GM13976 (cell line): ENCODE results near the gene XDH.
A peak's percentile ranks its signal among the peaks of the same experiment; 100 is the strongest.

Experiments
- DNase-seq: peaks from one replicate; pipeline ENCODE4 v3.0.0; 2012; ENCODE audit warnings: low spot score
- in situ Hi-C: fragments of 300-500 bp; cut with MboI; formaldehyde crosslinking; loops from one replicate; pipeline ENCODE4 v1.12.0; 2022; ENCODE audit warnings: low sequenced_read_pairs, mixed read lengths, inconsistent platforms; ENCODE audit not compliant: unreplicated experiment
- TF ChIP-seq, protein P1 (sequence below): IDR thresholded peaks from 2 replicates; pipeline ENCODE4 v1.5.1; 2012; ENCODE audit warnings: borderline replicate concordance, mild to moderate bottlenecking; ENCODE audit not compliant: insufficient read depth; ENCODE audit errors: extremely low read depth, missing control alignments, control extremely low read depth

Gene XDH

GRCh38 chr2:31324016-31324633, 90.4 kb downstream of the XDH start:
- in situ Hi-C loops, result no loop called here
- TF ChIP-seq, protein P1, sequence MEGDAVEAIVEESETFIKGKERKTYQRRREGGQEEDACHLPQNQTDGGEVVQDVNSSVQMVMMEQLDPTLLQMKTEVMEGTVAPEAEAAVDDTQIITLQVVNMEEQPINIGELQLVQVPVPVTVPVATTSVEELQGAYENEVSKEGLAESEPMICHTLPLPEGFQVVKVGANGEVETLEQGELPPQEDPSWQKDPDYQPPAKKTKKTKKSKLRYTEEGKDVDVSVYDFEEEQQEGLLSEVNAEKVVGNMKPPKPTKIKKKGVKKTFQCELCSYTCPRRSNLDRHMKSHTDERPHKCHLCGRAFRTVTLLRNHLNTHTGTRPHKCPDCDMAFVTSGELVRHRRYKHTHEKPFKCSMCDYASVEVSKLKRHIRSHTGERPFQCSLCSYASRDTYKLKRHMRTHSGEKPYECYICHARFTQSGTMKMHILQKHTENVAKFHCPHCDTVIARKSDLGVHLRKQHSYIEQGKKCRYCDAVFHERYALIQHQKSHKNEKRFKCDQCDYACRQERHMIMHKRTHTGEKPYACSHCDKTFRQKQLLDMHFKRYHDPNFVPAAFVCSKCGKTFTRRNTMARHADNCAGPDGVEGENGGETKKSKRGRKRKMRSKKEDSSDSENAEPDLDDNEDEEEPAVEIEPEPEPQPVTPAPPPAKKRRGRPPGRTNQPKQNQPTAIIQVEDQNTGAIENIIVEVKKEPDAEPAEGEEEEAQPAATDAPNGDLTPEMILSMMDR, result no peak
- DNase-seq, result peak; percentile 60

- no peak for DNase-seq
- in situ Hi-C loops, result no loop called here
Measured at GRCh38 chr2:31322371-31322770, 92.2 kb downstream of the XDH start.

GRCh38 chr2:31319406-31320175, 95.0 kb downstream of the XDH start:
- TF ChIP-seq, protein P1, result no peak
- no peak for DNase-seq
- in situ Hi-C loops, result no loop called here

More at GRCh38 chr2:31322371-31322770, 92.2 kb downstream of the XDH start:
- TF ChIP-seq, protein P1, result no peak

GRCh38 chr2:31318361-31319336, 95.9 kb downstream of the XDH start:
- in situ Hi-C loops, result no loop called here
- no peak for DNase-seq
- TF ChIP-seq, protein P1, result no peak

- in situ Hi-C loops, result no loop called here
- no peak for DNase-seq
- TF ChIP-seq, protein P1, result no peak
Measured at GRCh38 chr2:31317396-31317795, 97.1 kb downstream of the XDH start.

GRCh38 chr2:31314761-31315160, 99.8 kb downstream of the XDH start:
- TF ChIP-seq, protein P1, result no peak
- no peak for DNase-seq
- in situ Hi-C loops, result no loop called here
